ENCODE results near the gene PTCH1.

The PTCH1 gene

DNA sequence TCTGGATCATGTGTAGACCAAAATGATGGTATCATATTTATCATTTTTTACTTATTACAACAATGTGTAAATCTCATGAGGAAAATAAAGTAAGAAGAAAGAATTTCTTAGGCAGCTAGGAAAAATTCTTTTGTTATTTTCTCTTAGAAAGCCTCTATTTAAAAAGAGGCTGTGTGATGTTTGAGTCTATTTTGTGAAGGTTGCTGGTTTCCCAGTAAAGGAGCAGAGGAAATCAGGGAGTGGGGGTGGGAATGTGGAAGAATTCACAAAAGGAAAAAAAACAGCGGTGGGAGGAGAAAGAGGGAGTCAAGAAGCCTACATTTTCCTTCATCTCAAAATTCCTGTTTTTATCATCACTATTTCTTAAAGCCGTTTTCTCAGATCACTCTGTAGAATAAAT lies 20.1 kb downstream of the PTCH1 start:
- DNase-seq, result no peak

DNA sequence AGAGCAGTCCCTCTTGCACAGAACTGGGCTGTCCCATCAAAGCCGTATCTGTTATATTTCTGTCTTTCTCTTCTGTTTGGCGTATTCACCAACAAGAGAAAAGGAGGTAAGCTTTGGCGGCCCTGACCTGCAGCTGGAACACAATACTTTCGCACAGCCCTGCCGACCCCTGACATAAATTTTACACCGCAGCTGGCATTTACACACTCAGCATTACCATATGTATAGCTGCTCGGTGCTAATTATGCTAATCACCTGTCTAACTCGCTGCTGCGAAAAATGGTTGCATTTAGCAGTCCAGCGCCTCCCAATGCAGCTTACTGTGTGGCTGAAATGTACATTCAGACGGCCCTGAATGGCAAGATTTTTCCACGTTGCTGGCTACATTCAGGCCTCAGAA lies 20.8 kb downstream of the PTCH1 start:
- DNase-seq, result no peak

DNA sequence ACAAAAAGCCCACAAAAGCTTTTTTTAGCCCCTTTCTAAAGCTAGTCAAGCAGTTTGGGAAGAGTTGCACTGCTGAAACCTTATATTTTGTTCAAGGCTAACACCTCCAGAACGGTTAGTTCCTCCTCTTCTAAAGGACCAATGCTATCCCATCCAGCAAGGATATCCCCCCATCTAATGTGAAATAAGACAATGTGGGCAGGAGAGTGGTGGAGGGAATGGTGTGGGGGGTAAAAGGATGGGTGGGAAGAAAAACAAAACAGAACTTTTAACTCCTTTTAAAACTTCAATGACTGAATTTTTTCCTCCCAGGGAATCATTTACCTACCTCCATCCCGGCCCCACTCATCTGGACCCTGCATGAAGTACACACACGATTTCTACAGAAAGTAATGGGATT lies 21.2 kb downstream of the PTCH1 start:
- no peak for DNase-seq

DNA sequence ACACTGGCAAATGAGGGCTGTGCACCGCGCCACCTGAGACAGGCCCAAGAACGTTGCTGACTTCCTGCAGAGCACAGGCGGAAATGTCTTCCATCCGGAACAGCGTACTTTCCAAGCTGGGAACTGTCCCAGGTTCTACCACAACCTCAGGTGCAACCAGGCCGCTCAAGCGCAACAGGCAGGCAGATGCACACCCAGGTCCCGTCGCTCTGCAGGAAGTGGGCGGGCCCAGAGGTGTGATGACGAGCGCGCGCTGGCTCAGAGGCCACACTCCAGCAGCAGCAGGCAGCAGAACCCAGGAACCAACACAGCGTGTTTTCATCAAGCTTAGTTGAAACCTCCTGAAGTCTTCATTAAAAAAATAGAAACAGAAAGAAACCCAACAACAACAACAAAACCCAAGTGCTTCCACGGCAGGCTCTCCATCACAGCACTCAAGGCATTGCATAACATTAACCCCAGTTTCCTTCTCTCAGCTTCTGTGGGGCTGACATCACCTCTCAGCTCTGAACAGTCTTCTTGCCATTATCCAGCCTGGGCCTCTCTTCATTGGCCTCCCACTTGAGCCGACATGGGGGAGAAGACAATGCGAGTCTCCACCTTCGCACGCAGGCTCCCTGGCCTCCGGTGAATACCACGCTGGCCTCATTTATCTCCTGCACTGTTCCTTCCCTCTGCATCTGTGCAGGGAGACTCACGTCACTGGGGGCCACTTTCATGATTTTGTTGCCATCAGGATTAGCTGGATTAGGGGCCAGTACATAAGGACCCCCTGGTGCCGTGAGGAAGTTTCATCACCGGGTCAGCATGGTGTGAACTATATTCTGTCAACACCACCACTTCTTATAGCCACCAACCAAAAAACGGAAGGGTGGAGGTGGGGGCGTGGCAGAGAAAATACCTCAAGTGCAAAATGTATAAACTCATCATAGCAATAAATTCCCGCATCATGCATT lies 22.1 kb downstream of the PTCH1 start:
- DNase-seq, result peak; percentile 85

DNA sequence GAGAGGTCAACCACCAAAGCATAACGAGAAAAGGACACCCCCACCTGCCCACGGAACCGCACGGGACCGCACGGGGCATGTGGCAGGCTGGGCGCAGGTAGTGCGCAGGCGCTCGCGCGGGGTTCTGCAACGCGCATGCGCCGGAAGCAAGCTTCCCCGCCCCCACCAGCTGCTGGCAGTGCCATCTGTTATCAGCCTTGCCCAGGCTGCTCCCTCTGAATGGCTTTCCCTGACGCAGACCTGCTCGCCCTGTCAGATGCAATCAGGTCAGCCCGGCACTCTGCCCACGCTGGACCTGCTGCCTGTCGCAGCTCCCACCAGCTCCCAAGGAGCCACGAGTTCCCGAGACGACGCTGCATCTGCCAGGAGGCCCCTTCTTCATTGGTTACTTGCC lies 22.8 kb downstream of the PTCH1 start:
- DNase-seq, result peak; percentile 36

DNA sequence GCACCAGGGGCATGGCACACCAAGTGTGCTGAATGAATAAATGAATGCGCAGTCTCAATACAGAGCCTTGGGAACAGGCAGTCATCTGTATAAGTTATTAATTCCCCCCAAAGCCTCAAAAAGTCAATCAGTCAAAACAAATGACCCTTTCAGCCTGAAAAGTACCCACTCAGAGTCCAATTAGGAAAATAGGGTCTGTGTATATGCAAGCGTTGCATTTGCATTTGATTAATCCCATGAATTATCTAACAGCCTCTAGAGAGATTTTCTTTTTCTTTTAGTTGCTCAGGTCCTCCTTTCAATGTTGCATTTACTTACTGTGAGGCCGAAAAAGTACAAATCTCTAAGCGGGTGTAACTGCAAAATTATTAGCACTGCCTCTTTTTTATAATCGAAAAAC lies 23.4 kb downstream of the PTCH1 start:
- no peak for DNase-seq

DNA sequence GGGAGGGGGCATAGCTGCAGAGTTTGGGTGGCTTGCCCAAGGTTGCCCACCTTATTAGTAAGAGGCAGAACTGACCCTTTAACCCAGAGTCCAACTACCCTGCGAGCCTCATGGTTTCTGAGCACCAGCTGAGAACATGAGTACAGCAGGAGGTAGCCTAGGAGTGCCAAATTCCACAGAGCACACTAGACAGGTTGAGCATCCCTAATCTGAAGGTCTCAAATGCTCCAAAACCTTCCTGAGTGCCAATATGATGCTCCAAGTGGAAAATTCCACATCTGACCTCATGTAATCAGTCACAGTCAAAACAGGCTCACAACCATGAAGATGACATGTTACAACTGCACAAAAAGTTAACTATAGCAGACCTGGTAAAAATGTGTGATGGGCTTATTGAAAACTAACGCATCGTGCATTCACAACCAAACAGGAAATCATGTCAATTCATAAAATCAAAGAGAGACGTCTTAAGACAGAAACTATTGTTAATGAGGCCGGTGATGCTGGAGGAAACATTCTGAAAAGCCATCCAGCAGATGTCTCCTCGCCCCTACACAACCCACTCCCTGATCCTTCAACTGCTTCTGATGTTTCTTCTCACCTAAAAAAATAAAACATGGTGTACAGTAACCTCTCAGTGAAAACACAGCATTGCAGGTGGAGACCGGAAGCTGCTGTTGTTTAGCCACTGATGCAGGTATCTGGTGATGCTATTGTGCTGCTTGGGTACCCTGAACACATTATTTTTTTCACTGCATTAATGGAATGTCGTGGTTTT lies 25.0 kb downstream of the PTCH1 start:
- peak; percentile 40 for DNase-seq

DNA sequence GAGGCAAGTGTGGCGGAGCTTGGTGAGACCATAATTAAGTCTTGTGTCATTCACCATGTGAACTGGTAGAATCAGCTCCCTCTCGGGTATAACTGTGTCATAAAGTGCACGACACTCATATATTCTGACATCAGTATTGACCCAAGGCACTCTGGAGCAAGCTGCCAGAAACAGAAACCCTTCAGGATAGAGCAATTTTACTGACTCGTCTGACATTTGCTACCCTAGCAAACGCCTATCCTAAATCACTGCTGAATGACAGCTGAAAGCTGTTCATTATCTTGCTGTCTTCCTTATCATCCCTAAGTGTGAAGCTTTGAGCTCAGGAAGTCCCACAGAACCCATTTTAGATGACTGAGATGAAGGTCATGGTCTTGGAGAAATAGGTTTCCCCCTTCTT lies 27.8 kb downstream of the PTCH1 start:
- no peak for DNase-seq

DNA sequence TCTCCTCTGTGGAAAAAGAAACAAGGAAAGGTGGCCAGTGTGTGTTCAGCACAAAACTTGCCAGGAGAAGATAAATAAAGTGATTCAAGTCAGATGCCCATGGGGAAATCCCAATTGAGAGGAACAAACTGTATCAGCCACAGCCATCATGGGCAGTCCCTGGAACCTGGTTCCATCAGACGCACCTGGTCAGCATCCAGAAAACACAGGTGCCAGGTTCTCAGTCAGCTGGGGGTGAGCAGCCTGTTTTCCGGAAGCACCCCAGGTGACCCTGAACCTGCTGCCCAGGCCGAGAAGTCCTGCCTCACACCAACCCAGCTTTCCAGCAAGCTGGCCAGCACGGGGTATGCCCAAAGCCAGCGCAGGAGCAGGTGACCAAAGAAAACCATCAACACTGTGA lies 30.5 kb downstream of the PTCH1 start:
- no peak for DNase-seq

DNA sequence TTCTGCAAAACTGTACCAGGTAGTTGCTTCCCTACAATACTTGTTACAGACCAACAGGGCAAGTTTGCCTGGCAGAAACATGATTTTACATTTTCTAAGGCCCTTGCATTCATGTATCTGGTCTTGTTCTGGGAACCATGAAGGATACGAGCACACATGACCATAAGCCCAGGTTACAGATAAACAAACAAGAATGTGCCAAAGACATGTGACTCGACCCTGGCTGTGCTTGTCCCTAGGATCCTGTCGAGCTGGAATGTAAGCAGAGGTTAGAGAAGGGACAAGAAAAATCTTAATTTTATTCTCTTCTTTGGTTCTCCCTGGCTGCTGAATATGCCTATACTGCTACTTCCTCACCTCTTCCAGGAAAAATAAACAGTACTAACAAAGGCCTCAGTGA lies 32.5 kb downstream of the PTCH1 start:
- DNase-seq, result no peak

DNA sequence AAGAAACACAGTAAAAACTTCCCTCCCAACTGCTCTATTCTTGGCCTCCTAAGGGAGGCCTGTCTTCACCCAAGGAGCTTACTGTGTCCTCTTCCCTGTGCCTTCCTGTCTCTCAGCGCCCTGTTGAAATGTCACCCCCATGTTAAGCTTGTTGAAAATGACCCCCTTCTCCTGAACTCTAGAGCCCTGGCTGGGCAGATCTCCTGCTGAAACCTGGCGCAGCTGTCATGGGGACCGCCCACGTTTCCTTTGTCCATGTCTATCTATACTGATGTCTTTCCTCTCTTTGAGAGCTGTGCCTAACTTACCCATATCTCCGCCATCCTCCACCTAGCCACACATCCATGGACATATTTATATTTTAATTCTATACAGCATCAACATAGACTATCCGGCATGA lies 33.3 kb downstream of the PTCH1 start:
- DNase-seq, result no peak

DNA sequence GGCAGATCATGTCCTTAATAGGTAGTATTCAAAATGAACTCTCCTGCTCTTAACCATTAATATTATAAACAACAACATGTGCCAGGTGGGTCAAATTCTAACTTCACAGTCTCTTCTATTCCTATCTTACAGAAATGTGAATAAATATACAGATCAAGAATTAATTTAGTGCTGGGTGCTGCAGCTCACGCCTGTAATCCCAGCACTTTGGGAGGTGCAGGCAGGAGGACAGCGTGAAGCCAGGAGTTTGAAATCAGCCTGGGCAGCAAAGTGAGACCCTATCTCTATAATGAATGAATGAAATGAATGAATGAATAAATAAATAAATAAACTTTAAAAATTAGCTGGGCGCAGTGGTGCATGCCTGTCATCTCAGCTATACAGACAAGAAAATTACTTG lies 34.1 kb downstream of the PTCH1 start:
- DNase-seq, result no peak

DNA sequence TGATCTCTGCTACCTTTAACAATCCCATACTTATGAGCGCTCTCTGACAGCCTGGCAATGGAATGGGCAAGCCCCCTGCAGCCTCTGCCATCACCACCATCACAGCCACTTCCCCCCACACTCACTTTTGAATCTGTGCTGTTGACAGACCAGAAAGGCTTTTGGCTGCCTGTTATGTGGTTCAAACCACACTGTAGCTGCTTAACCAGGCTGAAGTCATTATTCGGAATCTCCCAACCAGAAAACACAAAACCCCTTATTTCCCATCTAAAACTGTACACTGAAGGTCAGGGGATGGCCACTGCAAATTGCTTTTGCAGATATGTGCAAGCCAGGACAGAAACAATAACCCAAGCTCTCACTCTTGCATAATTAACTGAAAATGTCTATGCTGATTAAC lies 35.8 kb downstream of the PTCH1 start:
- no peak for DNase-seq

DNA sequence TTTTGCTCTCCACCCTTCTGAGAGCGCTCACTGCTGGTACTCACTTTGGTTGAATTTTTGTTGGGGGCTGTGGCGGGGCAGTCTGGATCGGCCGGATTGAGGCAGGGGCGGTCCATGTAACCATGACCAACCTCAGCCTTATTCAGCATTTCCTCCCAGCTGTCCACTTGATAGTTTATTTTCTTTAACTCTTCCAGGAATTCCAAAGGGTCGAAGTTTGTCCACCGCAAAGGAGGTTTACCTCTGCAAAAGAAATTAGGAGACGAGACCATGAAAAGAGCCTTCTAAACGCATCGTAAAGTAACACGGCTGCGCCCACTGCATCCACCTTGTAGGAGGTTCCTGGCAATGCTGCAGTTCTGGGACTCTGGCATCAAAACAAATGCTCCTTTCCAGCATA lies 36.4 kb downstream of the PTCH1 start:
- no peak for DNase-seq

DNA sequence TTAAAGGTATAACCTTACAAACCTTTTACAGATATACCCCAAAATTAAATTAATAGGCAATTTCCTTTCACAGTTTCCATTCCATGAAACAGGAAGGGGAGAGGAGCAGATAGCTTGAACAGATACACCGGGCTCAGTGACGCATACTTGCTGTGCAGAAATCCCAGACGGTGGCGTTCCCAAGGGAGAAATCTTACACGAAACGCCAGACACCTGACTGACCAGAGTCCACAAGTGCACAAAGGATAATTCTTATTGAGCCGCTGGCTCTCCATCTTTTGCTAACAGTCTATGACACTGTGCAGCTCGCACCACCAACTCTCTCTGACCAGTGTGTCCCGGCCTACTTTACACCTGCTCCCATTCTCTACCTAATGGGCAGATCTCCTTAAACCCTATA lies 37.4 kb downstream of the PTCH1 start:
- DNase-seq, result no peak

DNA sequence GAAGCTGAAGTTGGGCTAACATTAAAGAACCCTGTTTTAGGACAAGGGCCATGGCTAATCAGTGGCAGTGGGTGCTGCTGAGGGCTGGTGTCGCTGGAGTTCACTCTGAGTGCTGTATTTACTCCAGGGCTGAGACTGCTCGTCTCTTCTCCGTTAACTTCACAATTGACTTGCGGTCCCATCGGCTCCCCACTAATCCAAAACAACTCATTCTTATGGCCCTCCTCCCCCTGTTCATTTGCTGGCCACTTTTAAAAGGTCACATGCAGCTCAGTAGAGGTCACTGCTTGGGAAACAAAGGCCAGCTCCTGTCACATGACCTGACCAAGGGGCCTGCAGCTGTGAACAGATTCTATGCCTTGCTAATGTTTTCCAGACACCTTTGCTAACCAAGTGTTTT lies 38.4 kb downstream of the PTCH1 start:
- no peak for DNase-seq

DNA sequence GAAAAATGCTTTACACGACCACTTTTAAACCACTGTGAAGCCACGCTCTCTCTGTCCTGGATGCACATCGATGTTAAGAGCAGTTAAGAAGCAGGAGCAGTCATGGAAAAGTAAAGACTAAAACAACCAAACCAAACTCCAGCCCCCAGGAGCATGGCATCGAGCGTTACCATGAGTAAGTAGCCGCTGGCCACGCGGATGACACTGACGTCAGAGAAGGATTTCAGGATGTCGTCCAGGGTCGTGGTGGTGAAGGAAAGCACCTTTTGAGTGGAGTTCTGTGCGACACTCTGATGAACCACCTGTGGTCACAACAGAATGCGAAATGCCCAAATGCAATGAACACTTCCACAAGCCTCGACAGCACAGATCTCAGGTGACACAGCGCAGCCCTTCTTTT lies 38.9 kb downstream of the PTCH1 start:
- no peak for DNase-seq

DNA sequence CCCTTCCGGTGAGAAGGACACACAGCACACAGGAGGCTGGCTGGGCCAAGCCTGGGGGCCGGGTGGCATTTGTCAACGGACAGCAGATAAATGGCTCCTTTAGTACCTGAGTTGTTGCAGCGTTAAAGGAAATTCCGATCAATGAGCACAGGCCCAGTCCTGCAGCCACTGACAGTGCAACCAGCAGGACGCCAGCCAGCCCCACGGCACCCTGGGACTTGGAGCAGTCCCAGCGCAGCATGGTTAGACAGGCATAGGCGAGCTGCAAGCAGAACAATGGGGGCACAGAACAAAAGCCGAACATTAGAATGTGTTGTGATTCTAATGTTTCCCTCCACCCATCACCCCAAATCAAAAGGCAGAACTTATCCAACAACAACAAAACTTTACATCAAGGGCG lies 39.3 kb downstream of the PTCH1 start:
- no peak for DNase-seq

DNA sequence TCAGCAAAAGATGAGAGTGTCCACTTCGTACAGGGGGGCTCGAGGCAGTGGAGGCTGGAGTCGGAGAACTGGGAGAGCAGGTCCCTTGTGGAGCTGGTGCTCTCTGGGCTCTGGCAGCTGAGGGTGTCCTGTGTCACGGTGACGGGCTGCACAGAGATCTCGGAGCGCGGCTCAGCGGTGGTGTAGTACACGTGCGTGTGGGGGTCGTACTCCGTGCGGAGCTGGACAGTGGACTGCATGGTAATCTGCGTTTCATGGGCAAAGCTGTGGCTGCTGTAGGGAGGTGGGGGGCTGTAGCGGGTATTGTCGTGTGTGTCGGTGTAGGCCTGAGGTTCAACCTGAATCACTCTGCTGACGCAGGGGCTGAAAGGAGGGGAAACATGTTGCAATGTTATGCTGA lies 48.0 kb downstream of the PTCH1 start:
- no peak for DNase-seq

DNA sequence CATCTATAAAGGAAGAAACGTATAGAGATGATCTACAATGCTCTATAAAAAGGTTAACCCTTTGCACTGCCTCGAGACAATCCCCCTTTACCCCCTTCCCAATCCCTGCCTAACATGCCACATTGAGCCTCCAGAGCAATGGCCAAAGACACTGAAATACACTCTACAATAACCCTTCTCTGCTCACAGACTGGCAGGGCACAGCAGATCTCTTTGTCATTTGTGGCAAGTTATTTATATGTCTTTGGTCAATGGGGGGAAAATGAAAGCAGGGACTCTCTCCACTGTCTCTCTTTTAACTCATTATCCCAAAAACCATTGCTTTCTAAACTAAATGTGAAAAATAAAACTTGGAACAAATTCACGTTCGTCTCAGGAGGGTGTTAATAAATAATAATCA lies 51.7 kb downstream of the PTCH1 start:
- no peak for DNase-seq

DNA sequence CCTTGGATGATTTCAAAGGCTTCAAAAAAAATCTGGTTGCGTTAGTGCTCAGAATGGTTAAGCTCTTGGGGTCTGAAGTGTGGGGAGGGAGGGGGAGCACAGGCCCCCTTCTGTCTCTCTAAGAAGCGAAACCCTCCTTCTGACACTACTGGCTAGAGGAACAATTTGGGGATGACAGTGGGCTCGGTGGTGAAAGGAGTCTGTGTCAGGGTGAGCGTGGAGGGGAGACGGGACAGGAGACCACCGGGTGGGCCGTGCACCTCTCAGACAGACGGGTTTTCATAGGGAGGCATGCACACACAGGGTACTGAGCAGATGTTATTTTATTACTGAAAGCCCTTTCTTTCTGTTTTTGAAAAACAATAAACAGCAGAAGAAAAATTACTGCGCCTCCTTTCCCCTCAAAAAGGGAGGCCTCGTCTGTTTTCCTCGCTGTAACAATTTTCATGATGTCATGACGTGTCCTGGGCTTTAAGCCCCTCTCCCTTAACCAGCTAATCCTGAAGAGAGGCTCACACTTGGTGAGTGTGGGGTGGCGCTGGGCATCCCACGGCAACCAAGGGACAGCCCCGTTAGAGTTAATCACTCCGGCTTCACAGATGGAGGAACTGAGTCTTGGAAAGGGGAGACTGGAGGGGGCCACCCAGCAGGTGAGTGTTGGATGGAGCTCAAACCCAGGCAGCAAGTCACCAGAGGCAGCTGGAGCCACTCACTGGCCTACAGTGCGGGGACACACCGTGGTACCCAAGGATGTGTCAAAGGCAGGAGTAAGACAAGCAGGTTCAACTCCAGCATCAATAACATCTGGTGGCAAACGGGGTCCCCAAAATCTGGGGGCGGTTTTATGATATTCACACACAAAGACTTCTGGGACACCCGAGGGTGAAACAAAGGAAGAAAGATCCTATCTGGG lies 53.4 kb downstream of the PTCH1 start:
- DNase-seq, result no peak

DNA sequence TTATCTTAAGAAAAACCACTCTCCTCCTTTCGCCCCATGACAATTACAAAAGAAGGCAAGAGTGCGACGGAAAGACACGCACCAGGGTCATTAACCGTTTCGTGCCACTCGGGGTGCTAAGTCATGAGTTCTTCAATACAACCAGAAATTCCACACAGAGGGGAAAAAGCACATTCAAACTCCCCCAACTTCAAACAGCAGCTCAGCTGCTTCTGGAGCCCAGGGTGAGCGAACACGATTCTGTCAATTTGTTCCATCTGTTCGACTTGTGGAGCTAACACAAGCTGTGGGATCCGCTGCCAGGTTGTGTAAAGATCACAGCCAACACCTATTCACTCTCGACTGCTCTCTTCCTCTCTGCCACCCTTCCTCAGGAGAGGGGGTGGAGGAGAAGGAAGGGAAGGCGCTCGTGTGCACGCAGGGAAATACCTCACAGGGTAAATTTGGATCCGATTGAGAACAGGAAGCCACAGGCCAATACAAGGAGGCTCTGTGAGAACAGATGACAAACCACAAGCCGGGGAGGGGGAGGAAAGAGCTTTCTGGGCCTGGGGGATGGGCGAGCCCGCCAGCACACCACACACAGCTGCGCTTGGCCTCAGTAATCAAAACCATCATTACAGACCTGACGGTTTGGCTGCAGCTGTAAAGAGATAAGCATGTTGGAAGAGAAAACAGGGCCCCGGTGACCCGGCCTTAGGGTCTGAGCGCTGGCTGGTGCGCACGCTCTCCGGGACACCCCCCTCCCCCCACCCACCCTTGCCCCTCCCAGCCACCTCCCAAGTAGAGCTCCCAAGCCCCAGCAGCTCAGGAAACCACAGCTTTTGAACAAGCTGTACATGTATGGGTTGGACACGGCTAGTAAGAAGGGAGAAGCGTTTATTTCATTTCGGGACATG lies 54.3 kb downstream of the PTCH1 start:
- DNase-seq, result peak; percentile 85

All from CD4-positive, alpha-beta T cell treated with Interleukin-12 subunit alpha and Interleukin-12 subunit beta, for 1 hour (primary cell).